K562 (cell line): Measurements from ENCODE around the gene TP73. TPM values are rescaled to one million over a fixed set of nuclear protein-coding genes. Genes with fewer than 3 reads are reported as not detected.

Experiments used
- ARID1B ChIP-seq: fragments of 450-650 bp; IDR thresholded peaks from 2 replicates; pipeline ENCODE4 v1.6.1; 2016; ENCODE audit warnings: antibody characterized with exemption, mild to moderate bottlenecking, inconsistent platforms
- CLOCK ChIP-seq: fragments of 250-450 bp; sonication (Bioruptor Pico); IDR thresholded peaks from 2 replicates; pipeline ENCODE4 v1.4.0; 2020; ENCODE audit warnings: mild to moderate bottlenecking, moderate library complexity, borderline replicate concordance
- CTCFL ChIP-seq: IDR thresholded peaks from 2 replicates; pipeline ENCODE4 v1.6.1; 2011; ENCODE audit warnings: borderline replicate concordance, low read depth, mild to moderate bottlenecking, moderate library complexity, low read length; ENCODE audit not compliant: insufficient read depth, poor library complexity, severe bottlenecking
- FOXM1 ChIP-seq, 2 experiments: fragments of 450-650 bp in 1 of 2; sonication (generic) in 1 of 2; formaldehyde crosslinking in 1 of 2; IDR thresholded peaks; 2 replicates each; pipeline versions ENCODE4 v1.6.1 to v1.9.0; 2017 to 2022; ENCODE audit warnings: low read depth in 2 of 2, mild to moderate bottlenecking in 2 of 2, missing genetic modification reagents in 1 of 2, moderate library complexity in 1 of 2
- GATAD2B ChIP-seq: fragments of 450-650 bp; IDR thresholded peaks from 2 replicates; pipeline ENCODE4 v1.6.1; 2017; ENCODE audit warnings: mild to moderate bottlenecking, borderline replicate concordance
- IRF9 ChIP-seq: fragments of 450-650 bp; IDR thresholded peaks from 2 replicates; pipeline ENCODE4 v1.6.1; 2016; ENCODE audit warnings: missing biosample characterization, missing genetic modification characterization
- KHSRP ChIP-seq: fragments of 450-650 bp; IDR thresholded peaks from 2 replicates; pipeline ENCODE4 v1.6.1; 2017
- MAFK ChIP-seq: IDR thresholded peaks from 2 replicates; pipeline ENCODE4 v1.6.1; 2011; ENCODE audit warnings: low read length, improper control_type of control experiment
- MAX ChIP-seq: sonication (generic); formaldehyde crosslinking; IDR thresholded peaks from 2 replicates; pipeline ENCODE4 v1.9.0; 2022; ENCODE audit warnings: mild to moderate bottlenecking, missing genetic modification reagents
- MNT ChIP-seq, 2 experiments: fragments of 450-650 bp; conservative IDR thresholded peaks; 2 replicates each; pipeline ENCODE4 v1.6.1; 2017; ENCODE audit warnings: mild to moderate bottlenecking in 2 of 2, moderate library complexity in 2 of 2
- NEUROD1 ChIP-seq: fragments of 150-350 bp; IDR thresholded peaks from 2 replicates; pipeline ENCODE4 v1.6.1; 2014; ENCODE audit warnings: borderline replicate concordance, low read length, low read depth; ENCODE audit not compliant: partially characterized antibody
- RNF2 ChIP-seq: sonication (generic); IDR thresholded peaks from 2 replicates; pipeline ENCODE4 v1.6.1; 2016
- SMC3 ChIP-seq: conservative IDR thresholded peaks from 2 replicates; pipeline ENCODE4 v1.6.1; 2011; ENCODE audit warnings: low read depth, low read length, improper control_type of control experiment; ENCODE audit not compliant: insufficient read depth
- ZNF449 ChIP-seq: fragments of 250-450 bp; sonication (Bioruptor Pico); IDR thresholded peaks from 2 replicates; pipeline ENCODE4 v1.8.0; 2022; ENCODE audit warnings: moderate library complexity, mild to moderate bottlenecking, inconsistent platforms
- ZNF740 ChIP-seq, 3 experiments: fragments of 200-800 bp in 1 of 3; sonication (Bioruptor generic) in 1 of 3; sonication (generic) in 1 of 3; formaldehyde crosslinking in 1 of 3; IDR thresholded peaks; 2 replicates each; pipeline versions ENCODE4 v1.6.1 to v1.8.0; 2016 to 2022; ENCODE audit warnings: mild to moderate bottlenecking in 2 of 3, missing compliant biosample characterization in 2 of 3, missing genetic modification characterization in 2 of 3, missing genetic modification reagents in 1 of 3
- polyA plus RNA-seq, 8 experiments: library from polyadenylated mRNA; depleted of rRNA in 4 of 8; stranded (reverse) in 5 of 8; unstranded in 3 of 8; fragments of >200 nt; fragmentation: Nextera tagmentation in 2 of 8; fragmentation: Illumina TruSeq in 1 of 8; extraction: Ambion mirVana in 2 of 8; extraction: Trizol in 1 of 8; gene quantifications; 2 replicates each; pipeline versions ENCODE4 v1.2.1 to v1.2.3, GENCODE V29; 2011 to 2014; ENCODE audit warnings: inconsistent platforms in 1 of 8, missing spikeins in 1 of 8
- total RNA-seq, 7 experiments: library from RNA; depleted of rRNA in 6 of 7; stranded (reverse); fragments of >200 nt in 6 of 7; fragmentation: Illumina TruSeq in 2 of 7; extraction: Trizol in 2 of 7; gene quantifications; 2 replicates each; pipeline versions ENCODE4 v1.2.1 to v1.2.3, GENCODE V29; 2011 to 2021; ENCODE audit warnings: low replicate concordance in 1 of 7

Gene TP73
- total and polyA plus RNA-seq, 9 of the 15 experiments (the other 6 are each of a cell fraction or from before 2014, with no cell fraction given), result 0.07 to 1.6 (median 0.40) TPM; not detected in 2

- TF ChIP-seq IRF9 (tag) (no peak), ZNF740 (CRISPR knock-in tag; IDR thresholded peaks at IDR 0.05) (no peak), ZNF740 (tag; IDR thresholded peaks at IDR 0.05) (no peak), ZNF449 (CRISPR knock-in tag) (no peak), CTCFL (no peak), MAFK (no peak), KHSRP (no peak), NEUROD1 (no peak), FOXM1 (IDR thresholded peaks at IDR 0.05; ENCODE audit: low read depth) (no peak), FOXM1 (CRISPR knock-in tag; IDR thresholded peaks at IDR 0.05; ENCODE audit: low read depth) (no peak), RNF2 (no peak), SMC3 (no peak), MNT (conservative IDR thresholded peaks at IDR 0.05) (peak in 1 of 2 experiments; percentile 5; a peak in 1 of 4 replicates), MAX (CRISPR knock-in tag) (0 out of 2 replicates have a peak, but pooled peaks have one; percentile 7), GATAD2B (no peak), ARID1B (no peak), CLOCK (CRISPR knock-in tag) (no peak)
Measured at GRCh38 chr1:3776231-3776961, 124.1 kb downstream of the TP73 start (continued).
